ENCODE data around the gene PNMA8B.

The PNMA8B gene

DNA sequence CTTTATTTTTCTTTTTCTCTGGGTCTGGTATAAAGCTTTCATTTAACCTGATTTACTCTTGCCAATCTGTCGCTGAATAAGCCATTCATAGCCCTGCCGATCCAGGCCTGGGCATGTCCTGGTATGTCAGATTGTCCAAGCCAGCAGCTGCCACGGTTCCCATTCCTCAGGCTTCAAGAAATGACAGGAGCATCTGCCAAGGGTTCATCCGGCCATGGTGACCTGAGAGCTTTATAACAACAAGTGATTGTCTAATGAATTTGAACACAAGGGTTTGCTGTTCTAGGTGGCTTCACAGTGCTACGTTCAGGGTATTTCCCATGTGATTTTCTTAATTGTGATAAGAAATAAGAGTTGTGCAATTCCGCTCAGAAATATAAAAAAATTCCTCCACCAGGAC lies 44.3 kb downstream of the PNMA8B start:
- DNase-seq, result no peak

DNA sequence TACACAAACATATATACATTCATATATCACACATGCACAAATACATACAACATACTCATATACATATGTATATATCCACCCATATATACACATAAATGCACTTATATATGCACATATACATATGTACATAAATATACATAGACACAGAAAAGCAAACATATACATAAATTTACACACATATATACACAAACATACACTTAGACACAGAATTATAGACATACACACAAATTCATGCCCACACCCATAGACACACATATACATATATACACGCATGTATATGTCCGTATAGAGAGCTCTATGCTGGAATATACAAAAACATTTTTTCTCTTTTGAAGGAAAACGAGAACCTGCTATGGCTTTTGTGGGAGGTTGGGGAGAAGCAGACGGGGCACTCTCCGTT lies 44.9 kb downstream of the PNMA8B start:
- DNase-seq, result no peak

DNA sequence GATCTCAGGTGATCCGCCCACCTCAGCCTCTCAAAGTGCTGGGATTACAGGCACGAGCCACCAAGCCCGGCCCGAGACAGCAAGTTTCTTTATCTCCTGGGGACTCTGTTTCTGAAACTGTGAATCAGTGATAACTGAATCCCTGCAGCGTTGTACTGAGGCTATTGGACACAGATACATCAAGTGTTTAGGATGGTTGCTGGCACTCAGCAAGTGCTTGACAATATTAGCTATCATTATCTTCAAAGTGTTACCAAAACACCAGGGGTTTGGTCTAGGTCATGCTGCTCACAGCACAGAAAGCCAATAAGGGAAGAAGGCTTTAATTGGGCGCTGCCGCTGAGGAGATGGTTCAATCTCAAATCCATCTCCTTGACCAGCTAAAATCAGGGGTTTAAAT lies 46.4 kb downstream of the PNMA8B start:
- DNase-seq, result no peak

GRCh38 chr19:46448601-46449000 lies 47.1 kb downstream of the PNMA8B start:
- no peak for DNase-seq

DNA sequence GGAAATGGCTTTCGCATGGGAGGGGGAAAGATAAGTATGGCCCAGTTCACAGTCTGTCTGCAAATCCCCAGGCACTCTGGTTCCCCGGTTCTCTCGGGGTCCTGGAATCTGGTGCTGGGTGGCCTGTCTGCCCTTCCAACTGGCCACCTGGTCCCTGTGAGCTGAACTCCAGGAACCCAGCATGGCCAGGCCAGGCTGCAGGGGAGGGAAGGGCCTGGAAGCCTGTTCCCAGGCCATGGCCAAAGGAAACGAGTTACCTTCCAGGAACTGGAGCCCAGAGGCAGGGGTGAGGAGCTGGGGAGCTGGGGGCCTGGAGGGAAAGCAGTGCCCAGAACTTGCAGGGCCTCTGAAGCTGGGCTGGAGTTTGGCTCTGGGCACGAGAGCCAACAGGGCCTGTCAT lies 47.8 kb downstream of the PNMA8B start:
- no peak for DNase-seq

GRCh38 chr19:46447006-46447405 lies 48.7 kb downstream of the PNMA8B start:
- DNase-seq, result no peak

DNA sequence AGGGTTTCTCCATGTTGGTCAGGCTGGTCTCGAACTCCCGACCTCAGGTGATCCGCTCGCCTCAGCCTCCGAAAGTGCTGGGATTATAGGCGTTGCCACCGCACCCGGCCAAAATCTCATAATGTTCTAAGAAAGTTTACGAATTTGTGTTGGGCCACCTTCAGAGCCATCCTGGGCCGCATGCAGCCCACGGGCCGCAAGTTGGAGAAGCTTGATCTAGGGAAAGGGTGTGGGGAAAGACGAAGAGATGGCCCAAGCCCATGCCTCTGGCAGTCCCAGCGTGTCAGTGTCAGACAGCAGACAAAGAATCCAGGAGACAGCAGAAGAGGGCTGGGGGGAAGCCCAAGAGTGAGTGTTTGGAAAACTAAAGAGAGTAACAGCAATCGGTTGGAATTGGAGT lies 49.6 kb downstream of the PNMA8B start:
- DNase-seq, result no peak

- DNase-seq, result no peak
Measured at GRCh38 chr19:46442808-46443450, 52.7 kb downstream of the PNMA8B start.

GRCh38 chr19:46441866-46442265 lies 53.8 kb downstream of the PNMA8B start:
- no peak for DNase-seq

All from activated CD4-positive, alpha-beta T cell treated with anti-CD3 and anti-CD28 coated beads for 1 hour (primary cell).